Ovary (tissue), 9 donors: ENCODE results near the gene MBD3. TPM values are rescaled to one million over a fixed set of nuclear protein-coding genes. Genes with fewer than 3 reads are reported as not detected.

Experiments
- DNase-seq, 5 donors: peaks; one replicate each; pipeline ENCODE4 v3.0.0-alpha.2; 2019 to 2020
- H3K27ac ChIP-seq, 2 donors: fragments of 200-600 bp; one replicate each; pipeline versions ENCODE4 v1.5.1 to v1.8.0; 2019 to 2022
- H3K27me3 ChIP-seq: fragments of 200-600 bp; one replicate; pipeline ENCODE4 v1.8.0; 2022
- H3K36me3 ChIP-seq: fragments of 200-600 bp; sonication (generic); one replicate; pipeline ENCODE4 v1.5.1; 2019
- H3K4me1 ChIP-seq: one replicate; pipeline ENCODE4 v1.8.1; 2013; ENCODE audit warnings: mild to moderate bottlenecking, moderate library complexity; ENCODE audit not compliant: insufficient read depth
- H3K4me3 ChIP-seq: fragments of 200-600 bp; sonication (generic); one replicate; pipeline ENCODE4 v1.5.1; 2017
- H3K9me3 ChIP-seq, 2 donors: fragments of 200-600 bp in 1 of 2; sonication (generic) in 1 of 2; one replicate each; pipeline versions ENCODE4 v1.5.1 to v1.8.1; 2013 to 2019; ENCODE audit warnings: mild to moderate bottlenecking in 1 of 2, moderate library complexity in 1 of 2
- CTCF ChIP-seq, 3 donors: fragments of 450-650 bp in 2 of 3; fragments of 200-600 bp in 1 of 3; IDR thresholded peaks; one replicate each; pipeline versions ENCODE4 v1.5.1 to v1.8.0; 2016 to 2022; ENCODE audit warnings: antibody characterized with exemption in 3 of 3, mild to moderate bottlenecking in 1 of 3
- EP300 ChIP-seq: sonication (generic); formaldehyde crosslinking; IDR thresholded peaks from one replicate; pipeline ENCODE4 v1.6.1; 2017; ENCODE audit warnings: antibody characterized with exemption
- POLR2A ChIP-seq: fragments of 450-650 bp; IDR thresholded peaks from one replicate; pipeline ENCODE4 v1.6.1; 2017; ENCODE audit warnings: antibody characterized with exemption, mild to moderate bottlenecking, moderate library complexity
- whole genome bisulfite sequencing, 3 donors: extraction: QIAGEN DNeasy Blood & Tissue Kit in 1 of 3; methylation state at CpG; one replicate each; pipeline versions ENCODE4 v1.1.5 to v1.1.7; 2013 to 2017; 5-methylcytosine and 5-hydroxymethylcytosine counted together
- intact Hi-C, 4 donors: fragments of 100-400 bp; cut with DNase I; formaldehyde crosslinking; loops; one replicate each; pipeline versions ENCODE4 v1.11.0 to v1.15.1; 2022 to 2023
- polyA plus RNA-seq, 2 donors: library from polyadenylated mRNA; stranded (reverse); fragments of 200-250 nt in 1 of 2; fragments of 350-450 nt in 1 of 2; fragmentation: Illumina TruSeq in 1 of 2; extraction: RNeasy Lipid Tissue Mini Kit (QIAGEN cat#74804) in 1 of 2; gene quantifications; one replicate each; pipeline ENCODE4 v1.2.3, GENCODE V29; 2013 to 2014
- total RNA-seq, 7 donors: library from RNA; depleted of rRNA in 2 of 7; stranded (reverse); fragments of >200 nt in 2 of 7; fragmentation: NEBNext Ultra II Directional in 3 of 7; extraction: Animal tissue kit (Norgen Biotek cat#: 25700) in 3 of 7; gene quantifications; one replicate each; pipeline versions ENCODE4 v1.1.0 to v1.2.4, GENCODE V29; 2016 to 2023
- donor health status: DM: no; HTN: no; CAD: no; lungs with moderate emphysema.
- donor health status: DM: no; HTN: no; CAD: no.
- donor health status: Bipolar disorder and iron deficiency.
- donor health status: DM: yes; HTN: yes; CAD: no.
- donor health status: DM: no; HTN: no; CAD: no.
- donor health status: DM: yes; HTN: yes; CAD: no.

Gene MBD3
- total and polyA plus RNA-seq, 9 donors, result 2.1 to 94.7 (median 74.3) TPM

GRCh38 chr19:1577090-1577928, 15.4 kb downstream of the MBD3 start:
- Histone ChIP-seq H3K27ac (no peak overlapping the region), H3K4me3 (no peak overlapping the region), H3K27me3 (no peaks in the 10 kb centered on the region), H3K4me1 (no peaks in the 10 kb centered on the region), H3K36me3 (no peaks in the 10 kb centered on the region), H3K9me3 (no peaks in the 10 kb centered on the region)
- TF ChIP-seq POLR2A (no peak), CTCF (IDR thresholded peaks at IDR 0.05) (no peak), EP300 (no peak)
- intact Hi-C loops, result no loop called here
- 79 to 87% (median 81%) methylated on average over 30 to 41 of the region's 41 CpGs for WGBS, 3 donors
- DNase-seq, result no peak

- no peak overlapping the region for H3K27ac ChIP-seq
- H3K4me1 ChIP-seq, result no peaks in the 10 kb centered on the region
- no peaks in the 10 kb centered on the region for H3K27me3 ChIP-seq
- intact Hi-C loops, result no loop called here
- 77 to 84% (median 80%) methylated on average over 25 to 30 of the region's 30 CpGs for WGBS, 3 donors
- H3K36me3 ChIP-seq, result no peaks in the 10 kb centered on the region
- no peak for DNase-seq
- no peak overlapping the region for H3K4me3 ChIP-seq
- TF ChIP-seq CTCF (IDR thresholded peaks at IDR 0.05) (no peak), POLR2A (no peak), EP300 (no peak)
- no peaks in the 10 kb centered on the region for H3K9me3 ChIP-seq
Observed at GRCh38 chr19:1576242-1577089, 16.2 kb downstream of the MBD3 start.

- no peak overlapping the region for H3K27ac ChIP-seq
- H3K27me3 ChIP-seq, result no peaks in the 10 kb centered on the region
- WGBS, 3 donors, result 73 to 78% (median 76%) methylated on average over 22 of the region's 22 CpGs
- H3K36me3 ChIP-seq, result no peaks in the 10 kb centered on the region
- H3K4me1 ChIP-seq, result no peaks in the 10 kb centered on the region
- DNase-seq, result no peak
- no peaks in the 10 kb centered on the region for H3K9me3 ChIP-seq
- intact Hi-C loops, result no loop called here
- H3K4me3 ChIP-seq, result no peak overlapping the region
- TF ChIP-seq CTCF (IDR thresholded peaks at IDR 0.05) (no peak), POLR2A (no peak), EP300 (no peak)
Observed at GRCh38 chr19:1575323-1576241, 17.1 kb downstream of the MBD3 start.
